Body of pancreas (tissue), 4 donors: Measurements from ENCODE around the gene GPR37L1.
"Not testable (repeated sequence)": the region's sequence is repeated elsewhere in the genome, so short reads cannot be mapped to it uniquely, and the experiment has no call there.

Experiments
- CTCF ChIP-seq, 7 experiments: fragments of 450-650 bp in 4 of 7; fragments of 200-600 bp in 3 of 7; sonication (generic) in 3 of 7; IDR thresholded peaks; one replicate each; pipeline ENCODE4 v1.5.1; 2016 to 2019; ENCODE audit warnings: antibody characterized with exemption in 7 of 7
- POLR2A ChIP-seq, 3 donors: fragments of 450-650 bp; IDR thresholded peaks; one replicate each; pipeline ENCODE4 v1.6.1; 2016; ENCODE audit warnings: antibody characterized with exemption in 3 of 3, mild to moderate bottlenecking in 2 of 3

- TF ChIP-seq CTCF, POLR2A (IDR thresholded peaks at IDR 0.05): not testable (repeated sequence)
Measured at GRCh38 chr1:202180751-202181139, 58.0 kb downstream of the GPR37L1 start.
